Astrocyte of the cerebellum (primary cell): Measurements from ENCODE around the gene IFRD1.

Source experiments
- DNase-seq: peaks from one replicate; pipeline ENCODE4 v3.0.0-alpha.2; 2011; ENCODE audit warnings: low read depth
- H3K4me3 ChIP-seq: 2 replicates; pipeline ENCODE4 v1.5.1; 2011; ENCODE audit warnings: mild to moderate bottlenecking, low read depth, low read length, moderate library complexity
- in situ Hi-C: cut with HindIII; loops from 2 replicates; pipeline ENCODE4 v1.10.0; 2017; ENCODE audit warnings: low sequenced_read_pairs
- TF ChIP-seq, protein P1 (sequence below): IDR thresholded peaks from 2 replicates; pipeline ENCODE4 v1.5.1; 2012; ENCODE audit warnings: low read length, low read depth, moderate library complexity, mild to moderate bottlenecking; ENCODE audit errors: missing control alignments

The IFRD1 gene

DNA sequence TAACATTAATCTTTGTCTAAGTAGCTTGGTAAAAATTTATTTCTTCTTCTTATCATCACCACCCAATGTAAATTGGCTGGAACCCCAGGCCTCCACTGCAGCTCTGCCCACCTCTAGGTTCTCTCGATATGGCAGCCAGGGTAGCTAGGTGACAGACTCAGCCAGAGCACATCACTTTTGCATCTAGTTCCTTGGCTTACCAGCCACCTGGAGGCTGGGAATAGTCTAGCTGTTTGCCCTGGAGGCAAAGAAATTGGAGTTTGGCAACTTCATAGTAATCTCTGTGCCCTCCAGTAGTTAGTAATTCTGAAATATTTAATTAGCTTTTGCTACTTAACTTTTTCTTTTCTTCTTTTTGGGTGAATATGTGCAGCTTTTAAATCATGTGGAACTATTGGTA is 9.4 kb downstream of the IFRD1 start:
- H3K4me3 ChIP-seq = no peak overlapping the region
- DNase-seq = no peak
- TF ChIP-seq, protein P1, sequence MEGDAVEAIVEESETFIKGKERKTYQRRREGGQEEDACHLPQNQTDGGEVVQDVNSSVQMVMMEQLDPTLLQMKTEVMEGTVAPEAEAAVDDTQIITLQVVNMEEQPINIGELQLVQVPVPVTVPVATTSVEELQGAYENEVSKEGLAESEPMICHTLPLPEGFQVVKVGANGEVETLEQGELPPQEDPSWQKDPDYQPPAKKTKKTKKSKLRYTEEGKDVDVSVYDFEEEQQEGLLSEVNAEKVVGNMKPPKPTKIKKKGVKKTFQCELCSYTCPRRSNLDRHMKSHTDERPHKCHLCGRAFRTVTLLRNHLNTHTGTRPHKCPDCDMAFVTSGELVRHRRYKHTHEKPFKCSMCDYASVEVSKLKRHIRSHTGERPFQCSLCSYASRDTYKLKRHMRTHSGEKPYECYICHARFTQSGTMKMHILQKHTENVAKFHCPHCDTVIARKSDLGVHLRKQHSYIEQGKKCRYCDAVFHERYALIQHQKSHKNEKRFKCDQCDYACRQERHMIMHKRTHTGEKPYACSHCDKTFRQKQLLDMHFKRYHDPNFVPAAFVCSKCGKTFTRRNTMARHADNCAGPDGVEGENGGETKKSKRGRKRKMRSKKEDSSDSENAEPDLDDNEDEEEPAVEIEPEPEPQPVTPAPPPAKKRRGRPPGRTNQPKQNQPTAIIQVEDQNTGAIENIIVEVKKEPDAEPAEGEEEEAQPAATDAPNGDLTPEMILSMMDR = no peak
- in situ Hi-C loops = no loop called here

DNA sequence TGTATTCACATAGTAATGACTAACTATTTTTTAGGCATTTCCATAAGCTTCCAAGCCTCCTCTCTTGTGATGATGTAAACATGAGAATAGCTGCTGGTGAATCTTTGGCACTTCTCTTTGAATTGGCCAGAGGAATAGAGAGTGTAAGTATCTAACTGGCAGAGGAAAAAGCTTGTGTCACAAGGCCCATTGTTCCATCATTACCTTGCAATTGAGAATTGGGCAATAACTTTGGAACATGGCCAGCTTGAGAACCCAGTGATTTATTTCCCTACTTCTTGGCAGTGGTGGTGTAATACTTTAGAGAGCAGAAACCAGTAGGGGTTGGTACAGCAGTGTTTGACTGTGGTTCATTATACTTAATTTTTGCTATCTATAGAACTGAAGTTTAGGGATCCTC is 12.0 kb downstream of the IFRD1 start:
- TF ChIP-seq, protein P1 = no peak
- peak; percentile 57 for DNase-seq
- in situ Hi-C loops = no loop called here

DNA sequence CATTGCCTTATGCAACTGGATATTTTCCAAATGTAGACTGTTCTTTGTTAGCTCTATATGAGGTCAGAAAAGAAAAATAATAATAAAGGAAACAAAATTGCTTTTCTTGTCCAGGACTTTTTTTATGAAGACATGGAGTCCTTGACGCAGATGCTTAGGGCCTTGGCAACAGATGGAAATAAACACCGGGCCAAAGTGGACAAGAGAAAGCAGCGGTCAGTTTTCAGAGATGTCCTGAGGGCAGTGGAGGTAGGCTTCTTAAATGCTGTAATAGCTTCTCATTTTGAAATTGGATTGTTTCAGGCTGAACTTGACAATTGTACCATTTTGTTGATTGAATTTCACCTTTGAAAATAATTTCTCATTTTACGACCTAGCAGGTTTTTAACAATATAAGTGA is 17.6 kb downstream of the IFRD1 start:
- no peak for DNase-seq
- TF ChIP-seq, protein P1 = no peak
- no peak overlapping the region for H3K4me3 ChIP-seq
- in situ Hi-C loops = no loop called here

More for the DNA sequence above, 12.0 kb downstream of the IFRD1 start:
- H3K4me3 ChIP-seq = no peak overlapping the region

DNA sequence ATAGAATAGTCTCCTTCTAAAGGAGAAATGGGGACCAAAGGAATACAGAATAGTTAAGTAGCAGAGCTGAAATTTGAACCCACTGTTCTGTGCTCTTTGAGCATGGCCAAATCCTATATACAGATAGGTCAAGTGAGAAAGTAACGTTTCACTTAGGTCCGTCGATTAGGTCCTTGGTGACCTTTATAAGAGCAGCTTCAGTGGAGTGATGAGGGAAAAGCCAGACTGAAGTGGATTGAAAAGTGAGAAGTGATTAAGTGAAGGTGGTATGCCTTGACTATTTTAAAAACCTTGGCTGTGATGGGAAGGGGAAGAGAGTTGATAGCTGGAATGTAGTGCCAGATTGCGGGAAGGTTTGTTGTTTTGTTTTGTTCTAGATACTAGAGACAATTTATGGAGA is 19.9 kb downstream of the IFRD1 start:
- no peak for DNase-seq
- in situ Hi-C loops = no loop called here
- TF ChIP-seq, protein P1 = no peak
- no peak overlapping the region for H3K4me3 ChIP-seq

DNA sequence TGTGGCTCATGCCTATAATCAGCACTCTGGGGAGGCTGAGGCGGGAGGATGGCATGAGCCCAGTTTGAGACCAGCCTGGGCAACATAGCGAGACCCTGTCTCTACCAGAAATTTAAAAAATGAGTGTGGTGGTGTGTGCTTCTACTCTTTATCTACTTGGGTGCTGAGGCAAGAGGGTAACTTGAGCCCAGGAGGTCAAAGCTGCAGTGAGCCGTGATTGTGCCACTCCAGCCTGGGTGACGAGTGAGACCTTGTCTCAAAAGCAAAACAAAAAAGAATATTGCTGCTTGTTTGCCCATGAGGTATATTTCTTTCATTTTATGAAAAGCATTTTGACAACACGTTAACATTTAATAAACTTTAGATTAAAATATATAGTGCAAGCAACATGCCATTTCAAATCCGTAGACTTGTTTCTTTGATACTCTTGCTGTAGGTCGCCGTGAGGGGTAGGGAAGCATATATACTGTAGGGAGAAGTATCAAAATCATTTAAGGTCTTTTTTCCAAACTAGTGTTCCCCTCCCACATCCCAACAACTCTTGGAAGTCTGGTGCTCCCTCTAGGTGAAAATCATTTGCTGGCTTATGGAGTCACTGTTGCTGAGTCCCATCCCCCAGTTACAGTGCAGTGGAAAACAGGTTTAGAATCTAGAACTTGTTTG is 26.3 kb downstream of the IFRD1 start:
- DNase-seq = no peak
- TF ChIP-seq, protein P1 = no peak
- in situ Hi-C loops = no loop called here
- H3K4me3 ChIP-seq = no peak overlapping the region

DNA sequence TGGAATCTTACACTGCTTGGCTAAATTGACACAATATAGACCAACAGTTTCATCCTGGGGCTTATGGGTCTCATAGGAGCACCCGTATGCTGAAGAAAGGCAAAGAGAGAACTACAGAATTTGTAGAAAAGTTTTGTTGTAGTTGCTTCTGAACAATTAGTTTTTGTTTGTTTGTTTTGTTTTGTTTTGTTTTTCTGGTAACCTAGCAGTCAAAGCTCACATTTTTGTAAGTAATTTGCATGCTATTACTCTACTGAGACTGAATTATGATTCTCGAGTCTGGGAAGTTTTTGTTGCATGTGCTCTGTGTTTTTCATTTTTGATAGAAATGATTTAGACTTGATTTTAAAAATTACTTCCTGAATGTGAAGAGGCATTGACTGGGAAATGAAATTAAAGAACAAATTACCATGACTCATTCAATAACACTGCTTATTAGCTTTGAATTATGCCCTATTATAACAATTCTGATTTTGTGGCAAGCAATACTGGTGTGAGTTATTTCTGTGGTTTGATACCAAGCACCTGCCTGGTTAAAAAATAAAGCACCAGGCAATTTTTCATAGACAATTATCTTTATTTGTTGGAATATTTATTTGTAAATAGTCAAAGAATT is 31.0 kb downstream of the IFRD1 start:
- no peak overlapping the region for H3K4me3 ChIP-seq
- DNase-seq = no peak
- TF ChIP-seq, protein P1 = no peak
- in situ Hi-C loops = no loop called here
